PC-9 (cell line): ENCODE data around the gene MYO10. TPM values are rescaled to one million over a fixed set of nuclear protein-coding genes. Genes with fewer than 3 reads are reported as not detected.

Experiments used
- BruUV-seq: library from RNA; stranded (reverse); fragments of 400-500 nt; replicated peaks from 2 replicates; lab custom pipeline; 2021; lab: Mats Ljungman, UMichigan
- CTCF ChIA-PET: fragments of 300-600 bp; sonication (Branson Sonifier 250); formaldehyde crosslinking; loops from one replicate; lab custom pipeline; 2022; ENCODE audit warnings: antibody characterized with exemption; lab: Charles Lee
- POLR2A ChIA-PET: fragments of 300-600 bp; sonication (Branson Sonifier 250); formaldehyde crosslinking; loops from one replicate; lab custom pipeline; 2022; ENCODE audit warnings: antibody characterized with exemption; ENCODE audit not compliant: unreplicated experiment; lab: Charles Lee
- DNase-seq, 2 experiments: peaks; one replicate each; pipeline versions ENCODE4 v3.0.0 to v3.0.0-alpha.2; 2015 to 2022; ENCODE audit warnings: mixed read lengths in 1 of 2
- H2AFZ ChIP-seq: fragments of 200-600 bp; sonication (generic); 2 replicates; pipeline ENCODE4 v1.8.1; 2017; ENCODE audit warnings: antibody characterized with exemption
- H3F3A ChIP-seq: fragments of 200-600 bp; sonication (generic); 2 replicates; pipeline ENCODE4 v1.8.1; 2017; ENCODE audit warnings: antibody characterized with exemption, mild to moderate bottlenecking, low read depth; ENCODE audit not compliant: insufficient read depth
- H3K27ac ChIP-seq: fragments of 200-600 bp; sonication (generic); 2 replicates; pipeline ENCODE4 v1.6.1; 2016; ENCODE audit warnings: mixed run types
- H3K27me3 ChIP-seq: fragments of 200-600 bp; sonication (generic); 2 replicates; pipeline ENCODE4 v1.6.1; 2016; ENCODE audit warnings: low read depth, mixed run types; ENCODE audit not compliant: insufficient read depth
- H3K36me3 ChIP-seq: fragments of 200-600 bp; sonication (generic); 2 replicates; pipeline ENCODE4 v1.6.1; 2016; ENCODE audit warnings: low read depth, mixed run types
- H3K4me1 ChIP-seq: fragments of 200-600 bp; sonication (generic); replicated peaks from 2 replicates; pipeline ENCODE4 v1.6.1; 2016; ENCODE audit warnings: mixed run types; ENCODE audit not compliant: insufficient read depth
- H3K4me2 ChIP-seq: fragments of 200-600 bp; sonication (generic); 2 replicates; pipeline ENCODE4 v1.6.1; 2017; ENCODE audit warnings: mixed run types
- H3K4me3 ChIP-seq: fragments of 200-600 bp; sonication (generic); 2 replicates; pipeline ENCODE4 v1.6.1; 2016; ENCODE audit warnings: mixed run types
- H3K79me2 ChIP-seq: fragments of 200-600 bp; sonication (generic); 2 replicates; pipeline ENCODE4 v1.6.1; 2017; ENCODE audit warnings: low read depth, mixed run types
- H3K9me2 ChIP-seq: fragments of 200-600 bp; sonication (generic); 2 replicates; pipeline ENCODE4 v1.8.1; 2017; ENCODE audit warnings: mild to moderate bottlenecking; ENCODE audit not compliant: insufficient read depth
- H3K9me3 ChIP-seq: fragments of 200-600 bp; sonication (generic); 2 replicates; pipeline ENCODE4 v1.8.1; 2016; ENCODE audit warnings: low read depth; ENCODE audit not compliant: insufficient read depth
- H4K20me1 ChIP-seq: fragments of 200-600 bp; sonication (generic); 2 replicates; pipeline ENCODE4 v1.8.1; 2017; ENCODE audit not compliant: insufficient read depth
- CTCF ChIP-seq: fragments of 200-600 bp; sonication (generic); conservative IDR thresholded peaks from 2 replicates; pipeline ENCODE4 v1.6.1; 2017; ENCODE audit warnings: mixed run types, antibody characterized with exemption, mild to moderate bottlenecking, moderate library complexity
- EZH2 ChIP-seq: fragments of 200-600 bp; sonication (generic); IDR thresholded peaks from 2 replicates; pipeline ENCODE4 v1.8.0; 2017; ENCODE audit warnings: antibody characterized with exemption, low read depth
- intact Hi-C: fragments of 100-400 bp; cut with micrococcal nuclease; formaldehyde crosslinking; loops from one replicate; pipeline ENCODE4 v1.10.0; 2022; ENCODE audit not compliant: unreplicated experiment
- total RNA-seq: library from RNA; stranded (reverse); gene quantifications from 2 replicates; pipeline ENCODE4 v1.2.3, GENCODE V29; 2021

MYO10 gene
- total RNA-seq, 1 experiment from 2014 or later, result 92.8 TPM

DNA sequence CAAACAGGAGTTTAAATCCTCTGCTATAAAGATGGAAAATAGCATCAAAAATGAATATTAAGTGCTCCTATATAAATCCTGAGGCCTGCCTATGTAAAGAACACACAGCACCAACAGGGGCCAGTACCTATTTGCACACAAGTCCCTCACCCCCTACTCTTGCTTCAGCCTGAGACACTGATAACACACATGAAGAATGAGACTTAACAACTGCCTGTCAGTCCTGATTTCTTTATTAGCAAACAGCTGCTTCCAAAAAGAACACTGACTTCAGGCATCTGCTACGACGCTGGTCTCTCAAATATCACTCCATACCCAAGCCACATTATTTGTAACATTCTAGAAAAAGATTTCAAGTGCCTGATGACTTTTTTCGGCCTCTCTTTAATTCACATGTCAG, 55.5 kb downstream of the MYO10 start:
- no peaks in the 10 kb centered on the region for H3K9me2 ChIP-seq
- peaks cover 24% of the 10 kb centered on the region for H3K4me1 ChIP-seq
- H3K9me3 ChIP-seq, result no peaks in the 10 kb centered on the region
- H2AFZ ChIP-seq, result no peak overlapping the region
- DNase-seq, result no peak
- ChIA-PET POLR2A (no interaction called here), CTCF (interaction anchor here (0.7 kb wide), 1 partner anchor 251 kb away, joined by 3 read pairs; no protein-coding TSS in a partner anchor)
- intact Hi-C loops, result no loop called here
- no peaks in the 10 kb centered on the region for H3K36me3 ChIP-seq
- no peaks in the 10 kb centered on the region for H4K20me1 ChIP-seq
- BruUV-seq, result no TSS peak
- H3K4me3 ChIP-seq, result no peak overlapping the region
- H3F3A ChIP-seq, result peaks cover 9% of the 10 kb centered on the region
- no peak for TF ChIP-seq EZH2
- no peak for TF ChIP-seq CTCF
- H3K27me3 ChIP-seq, result no peaks in the 10 kb centered on the region
- no peak overlapping the region for H3K4me2 ChIP-seq
- H3K27ac ChIP-seq, result no peak overlapping the region
- peaks cover 66% of the 10 kb centered on the region for H3K79me2 ChIP-seq

- H3K79me2 ChIP-seq, result peaks cover 57% of the 10 kb centered on the region
- BruUV-seq, result no TSS peak
- no peak for DNase-seq
- ChIA-PET POLR2A (no interaction called here), CTCF (no interaction called here)
- no peak overlapping the region for H3K4me3 ChIP-seq
- no peak overlapping the region for H2AFZ ChIP-seq
- H3K4me1 ChIP-seq, result peaks cover 15% of the 10 kb centered on the region
- no peak for TF ChIP-seq CTCF
- TF ChIP-seq EZH2, result no peak
- H3K27me3 ChIP-seq, result no peaks in the 10 kb centered on the region
- no peaks in the 10 kb centered on the region for H3K9me2 ChIP-seq
- H3K27ac ChIP-seq, result no peak overlapping the region
- no peak overlapping the region for H3K4me2 ChIP-seq
- intact Hi-C loops, result no loop called here
- H3K9me3 ChIP-seq, result peaks cover under 1% of the 10 kb centered on the region; the same call in 1 of the 2 replicates
- peaks cover 3% of the 10 kb centered on the region for H3F3A ChIP-seq
- no peaks in the 10 kb centered on the region for H4K20me1 ChIP-seq
- H3K36me3 ChIP-seq, result no peaks in the 10 kb centered on the region
Observed at GRCh38 chr5:16879650-16880049, 56.4 kb downstream of the MYO10 start.

DNA sequence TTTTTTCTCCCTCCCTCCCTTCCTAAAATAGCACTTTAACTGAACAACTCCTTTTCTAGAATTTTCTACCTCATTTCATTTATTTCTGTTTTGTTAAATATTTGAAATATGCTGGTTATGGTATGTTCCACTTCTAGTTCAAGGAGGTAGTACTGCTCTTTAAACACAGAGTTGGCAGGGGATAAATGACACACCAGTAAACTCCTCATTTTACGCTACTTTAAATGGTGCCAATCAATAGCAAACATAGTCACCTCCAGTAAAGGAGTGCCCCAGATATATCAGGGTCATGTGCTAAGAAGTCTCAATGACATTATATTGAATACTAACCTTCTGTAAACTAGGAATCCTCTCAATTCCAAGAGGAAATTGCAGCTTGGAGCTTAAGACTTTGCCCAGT, 56.9 kb downstream of the MYO10 start:
- Histone ChIP-seq H3K27me3 (no peaks in the 10 kb centered on the region), H3K36me3 (no peaks in the 10 kb centered on the region), H3K4me1 (peaks cover 11% of the 10 kb centered on the region), H3K9me2 (no peaks in the 10 kb centered on the region), H3K9me3 (peaks cover 4% of the 10 kb centered on the region; the same call in 1 of the 2 replicates), H3F3A (no peaks in the 10 kb centered on the region), H3K4me2 (no peak overlapping the region), H2AFZ (no peak overlapping the region), H3K4me3 (no peak overlapping the region), H4K20me1 (no peaks in the 10 kb centered on the region), H3K27ac (no peak overlapping the region), H3K79me2 (peaks cover 53% of the 10 kb centered on the region)
- no peak for DNase-seq
- ChIA-PET CTCF (no interaction called here), POLR2A (no interaction called here)
- intact Hi-C loops, result no loop called here
- no TSS peak for BruUV-seq
- no peak for TF ChIP-seq EZH2
